HG03097 (cell line): ENCODE measurements around the gene LTK.

Experiments used
- ATAC-seq: cut with Tn5 transposase; IDR thresholded peaks from one replicate; pipeline ENCODE4 v1.9.1; 2021; ENCODE audit not compliant: unreplicated experiment, low FRiP score

The LTK gene

GRCh38 chr15:41535544-41535943 is 21.9 kb upstream of the LTK start:
- no peak for ATAC-seq

- no peak for ATAC-seq
These were observed 16.8 kb upstream of the LTK start for GRCh38 chr15:41530363-41530956.

- no peak for ATAC-seq
These were observed 9.5 kb upstream of the LTK start for GRCh38 chr15:41523097-41523496.

- no peak for ATAC-seq
These were observed 8.0 kb upstream of the LTK start for GRCh38 chr15:41521614-41522013.

- ATAC-seq = no peak
These were observed 7.0 kb upstream of the LTK start for GRCh38 chr15:41520636-41521035.

- no peak for ATAC-seq
These were observed 4.3 kb upstream of the LTK start for GRCh38 chr15:41517895-41518449.

GRCh38 chr15:41512940-41513505 is 604 bp downstream of the LTK start:
- ATAC-seq = no peak

- no peak for ATAC-seq
These were observed 1.1 kb downstream of the LTK start for GRCh38 chr15:41512512-41512939.

GRCh38 chr15:41511899-41512369 is 1.7 kb downstream of the LTK start:
- ATAC-seq = no peak

GRCh38 chr15:41511331-41511898 is 2.2 kb downstream of the LTK start:
- ATAC-seq = no peak

- no peak for ATAC-seq
These were observed 2.9 kb downstream of the LTK start for GRCh38 chr15:41510728-41511127.

GRCh38 chr15:41507820-41508290 is 5.8 kb downstream of the LTK start:
- ATAC-seq = no peak

GRCh38 chr15:41506796-41507341 is 6.8 kb downstream of the LTK start:
- ATAC-seq = no peak

GRCh38 chr15:41505776-41506175 is 7.9 kb downstream of the LTK start:
- no peak for ATAC-seq

- no peak for ATAC-seq
These were observed 8.7 kb downstream of the LTK start for GRCh38 chr15:41504751-41505492.

GRCh38 chr15:41503669-41504010 is 10.0 kb downstream of the LTK start:
- ATAC-seq = no peak

- ATAC-seq = no peak
These were observed 10.6 kb downstream of the LTK start for GRCh38 chr15:41502795-41503668.

- no peak for ATAC-seq
These were observed 11.5 kb downstream of the LTK start for GRCh38 chr15:41501931-41502794.
